Mesenchymal stem cell (in vitro differentiated cells and primary cell): ENCODE measurements around the gene OXT.

Experiments
- DNase-seq: peaks from one replicate; pipeline ENCODE4 v3.0.0-alpha.2; 2013
- H2AFZ ChIP-seq: one replicate; pipeline ENCODE4 v1.6.1; 2013; ENCODE audit warnings: low read depth, mild to moderate bottlenecking, control low read depth, inconsistent platforms, low read length, moderate library complexity
- H2AK5ac ChIP-seq: 2 replicates; pipeline ENCODE4 v1.6.1; 2013; ENCODE audit warnings: low read length, moderate library complexity, mild to moderate bottlenecking, inconsistent platforms; ENCODE audit not compliant: severe bottlenecking
- H2BK120ac ChIP-seq: one replicate; pipeline ENCODE4 v1.6.1; 2013; ENCODE audit warnings: low read depth, mild to moderate bottlenecking, inconsistent platforms, low read length, moderate library complexity
- H2BK12ac ChIP-seq, 2 experiments: one replicate each; pipeline ENCODE4 v1.6.1; 2013; ENCODE audit warnings: inconsistent platforms in 2 of 2, low read length in 2 of 2, mild to moderate bottlenecking in 2 of 2, moderate library complexity in 2 of 2, control low read depth in 1 of 2
- H2BK15ac ChIP-seq: one replicate; pipeline ENCODE4 v1.6.1; 2013; ENCODE audit warnings: mild to moderate bottlenecking, low read depth, inconsistent platforms; ENCODE audit not compliant: poor library complexity, severe bottlenecking
- H2BK5ac ChIP-seq: 2 replicates; pipeline ENCODE4 v1.6.1; 2013; ENCODE audit warnings: low read depth, mild to moderate bottlenecking, low read length, control low read depth, inconsistent platforms; ENCODE audit not compliant: poor library complexity, severe bottlenecking
- H3K14ac ChIP-seq, 2 experiments: one replicate each; pipeline ENCODE4 v1.6.1; 2013; ENCODE audit warnings: inconsistent platforms in 2 of 2, low read length in 2 of 2, control low read depth in 1 of 2, mild to moderate bottlenecking in 1 of 2, moderate library complexity in 1 of 2
- H3K18ac ChIP-seq, 2 experiments: one replicate each; pipeline ENCODE4 v1.6.1; 2013; ENCODE audit warnings: inconsistent platforms in 2 of 2, low read length in 2 of 2, control low read depth in 1 of 2, low read depth in 1 of 2, mild to moderate bottlenecking in 1 of 2
- H3K23ac ChIP-seq, 2 experiments: one replicate each; pipeline ENCODE4 v1.6.1; 2013; ENCODE audit warnings: inconsistent platforms in 2 of 2, low read length in 2 of 2, mild to moderate bottlenecking in 2 of 2, moderate library complexity in 2 of 2, control low read depth in 1 of 2
- H3K27ac ChIP-seq: 2 replicates; pipeline ENCODE4 v1.5.1; 2013; ENCODE audit warnings: mild to moderate bottlenecking, moderate library complexity, low read length, control low read depth, inconsistent platforms; ENCODE audit not compliant: poor library complexity, severe bottlenecking
- H3K27me3 ChIP-seq, 2 experiments: 2 replicates each; pipeline versions ENCODE4 v1.6.1 to v1.7.0; 2013; ENCODE audit warnings: low read length in 2 of 2, mild to moderate bottlenecking in 2 of 2, moderate library complexity in 2 of 2, control low read depth in 1 of 2, inconsistent platforms in 1 of 2; ENCODE audit not compliant: control insufficient read depth in 1 of 2, insufficient read depth in 1 of 2
- H3K36me3 ChIP-seq, 2 experiments: 2 replicates each; pipeline versions ENCODE4 v1.6.1 to v1.7.0; 2013; ENCODE audit warnings: low read length in 2 of 2, control low read depth in 1 of 2, inconsistent platforms in 1 of 2, low read depth in 1 of 2, mild to moderate bottlenecking in 1 of 2; ENCODE audit not compliant: insufficient read depth in 2 of 2, control insufficient read depth in 1 of 2
- H3K4ac ChIP-seq, 2 experiments: one replicate each; pipeline ENCODE4 v1.6.1; 2013; ENCODE audit warnings: inconsistent platforms in 2 of 2, low read length in 2 of 2, mild to moderate bottlenecking in 2 of 2, moderate library complexity in 2 of 2, control low read depth in 1 of 2, low read depth in 1 of 2
- H3K4me1 ChIP-seq: 2 replicates; pipeline ENCODE4 v1.6.1; 2013; ENCODE audit warnings: low read depth, low read length, control low read depth; ENCODE audit not compliant: control insufficient read depth, insufficient read depth
- H3K4me2 ChIP-seq: 2 replicates; pipeline ENCODE4 v1.6.1; 2013; ENCODE audit warnings: low read length, mild to moderate bottlenecking, inconsistent platforms; ENCODE audit not compliant: poor library complexity, severe bottlenecking
- H3K4me3 ChIP-seq, 2 experiments: 2 replicates each; pipeline versions ENCODE4 v1.5.1 to v1.7.0; 2013; ENCODE audit warnings: low read length in 2 of 2, mild to moderate bottlenecking in 2 of 2, control low read depth in 1 of 2, low read depth in 1 of 2; ENCODE audit not compliant: insufficient read depth in 1 of 2
- H3K79me1 ChIP-seq: replicated peaks from 2 replicates; pipeline ENCODE4 v1.6.1; 2013; ENCODE audit warnings: mild to moderate bottlenecking, control low read depth, low read length, inconsistent platforms; ENCODE audit not compliant: poor library complexity, severe bottlenecking
- H3K9ac ChIP-seq: 2 replicates; pipeline ENCODE4 v1.7.0; 2013; ENCODE audit warnings: mild to moderate bottlenecking, low read length, moderate library complexity
- H3K9me3 ChIP-seq: 2 replicates; pipeline ENCODE4 v1.7.0; 2013; ENCODE audit warnings: mild to moderate bottlenecking, low read length; ENCODE audit not compliant: control insufficient read depth
- H4K8ac ChIP-seq: one replicate; pipeline ENCODE4 v1.6.1; 2013; ENCODE audit warnings: inconsistent platforms, mild to moderate bottlenecking, low read length, moderate library complexity
- H4K91ac ChIP-seq: one replicate; pipeline ENCODE4 v1.6.1; 2013; ENCODE audit warnings: mild to moderate bottlenecking, low read length, inconsistent platforms
- WGBS: methylation state at CpG from one replicate; pipeline ENCODE4 v1.1.7; 2013; ENCODE audit warnings: mixed read lengths; 5-methylcytosine and 5-hydroxymethylcytosine counted together

The OXT gene

DNA sequence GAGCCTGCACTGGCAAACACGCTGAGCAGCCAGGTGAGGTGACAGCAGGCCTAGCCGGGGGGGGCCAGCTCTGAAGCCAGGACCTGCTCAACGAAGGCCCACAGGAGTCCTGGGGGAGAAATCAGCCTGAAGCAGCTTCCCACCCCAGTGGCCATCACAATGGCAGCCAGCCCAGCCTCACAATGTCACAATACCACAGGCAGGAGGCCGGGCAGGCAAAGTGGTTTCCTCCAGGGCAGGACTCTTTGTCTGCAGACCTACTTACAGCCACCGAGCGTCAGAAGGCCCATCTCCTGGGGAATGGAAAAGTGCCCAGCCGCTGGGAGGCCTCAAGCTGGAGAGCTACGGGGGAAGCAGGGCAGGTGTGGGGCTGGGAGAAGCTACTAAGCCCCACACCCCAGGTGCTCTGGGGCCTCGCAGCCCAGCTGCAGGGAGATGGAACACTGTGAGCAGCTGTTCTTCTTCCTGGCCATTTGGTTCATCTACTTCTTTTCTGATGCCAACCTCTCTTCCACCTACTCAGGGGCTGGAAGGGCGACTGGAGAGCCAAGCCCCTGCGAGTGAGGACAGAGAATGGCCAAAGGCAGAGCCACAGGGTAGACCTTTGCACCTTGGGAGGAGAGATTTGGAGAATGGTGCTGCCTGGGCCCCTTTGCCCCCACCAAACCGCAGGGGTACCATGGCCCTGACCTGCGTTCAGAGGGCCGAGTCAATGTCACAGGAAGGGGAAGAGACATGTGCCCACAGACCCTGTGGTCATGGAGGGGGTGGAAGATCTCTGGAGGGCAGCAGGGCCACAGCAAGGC is 35.4 kb downstream of the OXT start:
- no peak overlapping the region for H2BK15ac ChIP-seq
- no peak overlapping the region for H4K91ac ChIP-seq
- no peak overlapping the region for H2BK12ac ChIP-seq
- no peak overlapping the region for H3K4me3 ChIP-seq
- peaks cover 4% of the 10 kb centered on the region for H3K79me1 ChIP-seq
- H3K4ac ChIP-seq: no peak overlapping the region
- no peak for DNase-seq
- peaks cover 4% of the 10 kb centered on the region for H3K4me1 ChIP-seq
- no peak overlapping the region for H2BK120ac ChIP-seq
- H3K4me2 ChIP-seq: no peak overlapping the region
- 96% methylated on average over 14 of the region's 14 CpGs for WGBS
- no peak overlapping the region for H3K18ac ChIP-seq
- H2BK5ac ChIP-seq: no peak overlapping the region
- no peaks in the 10 kb centered on the region for H3K9me3 ChIP-seq
- H2AFZ ChIP-seq: no peak overlapping the region
- no peak overlapping the region for H4K8ac ChIP-seq
- peaks cover 31 to 38% of the 10 kb centered on the region in 2 experiments for H3K36me3 ChIP-seq
- H3K14ac ChIP-seq: no peak overlapping the region
- H3K23ac ChIP-seq: no peak overlapping the region
- H3K27ac ChIP-seq: no peak overlapping the region
- H3K27me3 ChIP-seq: no peaks in the 10 kb centered on the region
- H3K9ac ChIP-seq: no peak overlapping the region
- H2AK5ac ChIP-seq: no peak overlapping the region

GRCh38 chr20:3107464-3108025 is 36.1 kb downstream of the OXT start:
- Histone ChIP-seq H3K23ac (no peak overlapping the region), H2BK120ac (no peak overlapping the region), H2AK5ac (no peak overlapping the region), H4K91ac (no peak overlapping the region), H3K27me3 (no peaks in the 10 kb centered on the region), H3K18ac (no peak overlapping the region), H3K14ac (no peak overlapping the region), H2BK15ac (no peak overlapping the region), H2BK5ac (no peak overlapping the region), H3K79me1 (peaks cover 5% of the 10 kb centered on the region), H3K9me3 (no peaks in the 10 kb centered on the region), H3K4me2 (no peak overlapping the region), H3K36me3 (peaks cover 31 to 38% of the 10 kb centered on the region in 2 experiments), H3K27ac (no peak overlapping the region), H4K8ac (no peak overlapping the region), H3K4me3 (no peak overlapping the region), H2AFZ (no peak overlapping the region), H3K9ac (no peak overlapping the region), H3K4me1 (peaks cover 4% of the 10 kb centered on the region), H3K4ac (no peak overlapping the region), H2BK12ac (no peak overlapping the region)
- WGBS: 97% methylated on average over 12 of the region's 12 CpGs
- no peak for DNase-seq

DNA sequence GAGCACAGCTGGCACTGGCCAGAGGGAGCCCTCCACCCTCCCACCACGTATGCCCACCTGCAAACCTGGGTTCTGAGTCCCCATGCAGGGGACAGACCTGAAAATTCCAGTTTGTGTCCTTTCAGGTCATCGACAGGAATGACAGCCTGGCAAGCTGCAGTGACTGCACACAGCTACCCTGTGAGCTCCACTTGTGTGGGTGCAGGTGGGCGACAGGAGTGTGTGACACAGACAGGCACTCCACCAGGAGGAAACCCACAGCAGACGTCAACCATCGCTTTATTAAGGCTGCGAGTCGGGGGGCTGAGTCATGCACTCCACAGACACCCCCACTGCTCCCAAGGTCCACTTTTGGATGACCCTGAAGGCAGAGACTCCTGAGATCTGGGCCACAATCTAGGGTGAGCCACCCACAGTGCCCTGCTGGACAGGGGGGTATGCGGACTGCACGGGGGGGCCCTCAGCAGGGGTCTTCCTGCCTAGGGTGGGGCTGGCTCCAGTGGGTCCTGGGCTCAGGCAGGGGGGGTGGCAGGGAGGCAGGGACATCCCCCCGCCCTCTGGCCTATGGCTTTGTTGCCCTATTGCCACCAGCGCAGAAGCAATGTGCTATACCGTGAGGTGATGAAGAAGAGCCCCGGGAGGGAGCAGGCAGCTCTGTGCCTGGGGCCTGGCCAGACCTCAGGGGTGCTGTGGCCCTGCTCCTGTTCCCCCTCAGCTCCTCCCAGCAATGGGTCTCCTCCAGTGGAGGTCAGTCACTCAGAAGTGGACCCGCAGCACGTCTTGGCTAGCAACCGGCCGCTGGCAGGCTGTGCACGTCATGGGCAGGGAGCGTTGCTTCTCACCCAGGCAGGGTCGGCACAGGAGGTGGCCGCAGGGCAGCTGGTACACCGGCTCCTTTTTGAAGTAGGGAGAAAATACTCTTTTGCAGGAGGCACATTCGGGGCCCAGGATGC is 38.2 kb downstream of the OXT start:
- Histone ChIP-seq H3K4ac (no peak overlapping the region), H3K9me3 (no peaks in the 10 kb centered on the region), H3K27ac (no peak overlapping the region), H3K36me3 (peaks cover 42 to 48% of the 10 kb centered on the region in 2 experiments), H2BK12ac (no peak overlapping the region), H3K9ac (no peak overlapping the region), H3K18ac (no peak overlapping the region), H3K79me1 (peaks cover 11% of the 10 kb centered on the region), H4K8ac (no peak overlapping the region), H3K14ac (no peak overlapping the region), H2AK5ac (no peak overlapping the region), H2BK15ac (no peak overlapping the region), H2AFZ (no peak overlapping the region), H3K4me3 (no peak overlapping the region), H4K91ac (no peak overlapping the region), H2BK120ac (no peak overlapping the region), H3K27me3 (no peaks in the 10 kb centered on the region), H3K4me1 (peaks cover 4% of the 10 kb centered on the region), H3K4me2 (no peak overlapping the region), H2BK5ac (no peak overlapping the region), H3K23ac (no peak overlapping the region)
- no peak for DNase-seq
- 96% methylated on average over 20 of the region's 23 CpGs for WGBS

DNA sequence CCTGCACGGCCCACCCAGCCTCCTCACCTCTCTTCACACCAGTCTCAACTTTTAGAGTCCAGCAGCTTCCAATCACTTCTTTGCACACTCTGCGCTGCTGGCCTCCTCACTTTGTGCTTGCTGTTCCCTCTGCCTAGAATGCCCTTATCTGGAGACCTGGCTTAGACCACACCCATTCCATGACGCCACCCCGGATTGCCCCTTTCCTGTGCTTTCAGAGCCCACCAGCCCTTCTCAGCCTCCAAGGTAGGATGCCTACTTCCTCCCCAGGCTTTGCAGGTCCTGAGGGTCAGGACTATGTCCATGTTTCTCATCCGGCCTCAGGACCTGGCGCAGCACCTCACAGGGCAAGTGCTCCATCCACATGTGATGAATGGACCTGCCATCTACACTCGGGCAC is 40.1 kb downstream of the OXT start:
- no peak overlapping the region for H2BK12ac ChIP-seq
- H3K23ac ChIP-seq: no peak overlapping the region
- H4K8ac ChIP-seq: no peak overlapping the region
- DNase-seq: no peak
- H3K27ac ChIP-seq: no peak overlapping the region
- H3K36me3 ChIP-seq: peaks cover 42 to 51% of the 10 kb centered on the region in 2 experiments
- no peak overlapping the region for H2BK5ac ChIP-seq
- H3K4me1 ChIP-seq: peaks cover 8% of the 10 kb centered on the region
- no peak overlapping the region for H4K91ac ChIP-seq
- WGBS: 95% methylated on average over 7 of the region's 7 CpGs
- no peak overlapping the region for H3K4me2 ChIP-seq
- H3K79me1 ChIP-seq: peaks cover 16% of the 10 kb centered on the region
- no peak overlapping the region for H2BK120ac ChIP-seq
- no peak overlapping the region for H3K4ac ChIP-seq
- no peak overlapping the region for H2AK5ac ChIP-seq
- H3K9me3 ChIP-seq: no peaks in the 10 kb centered on the region
- H3K4me3 ChIP-seq: no peak overlapping the region
- H3K18ac ChIP-seq: no peak overlapping the region
- H3K9ac ChIP-seq: no peak overlapping the region
- H3K27me3 ChIP-seq: no peaks in the 10 kb centered on the region
- no peak overlapping the region for H3K14ac ChIP-seq
- no peak overlapping the region for H2AFZ ChIP-seq
- H2BK15ac ChIP-seq: no peak overlapping the region
